T-cell (primary cell): ENCODE data around the gene FAM72D. TPM values are rescaled to one million over a fixed set of nuclear protein-coding genes. Genes with fewer than 3 reads are reported as not detected.
"Not testable (repeated sequence)": the region's sequence is repeated elsewhere in the genome, so short reads cannot be mapped to it uniquely, and the experiment has no call there.

ENCODE experiments used
- ATAC-seq, 4 experiments: fragments of 200-7000 bp in 3 of 4; fragments of 150-1000 bp in 1 of 4; cut with Tn5 transposase; replicated peaks in 1 of 4; 1 replicate in 3 of 4; 2 replicates in 1 of 4; pipeline ENCODE4 v1.10.0; 2021; ENCODE audit warnings: moderate library complexity in 3 of 4, mild to moderate bottlenecking in 2 of 4, moderate number of reproducible peaks in 1 of 4
- CTCF ChIA-PET, 2 donors: fragments of 300-600 bp; sonication (Branson Sonifier 250); formaldehyde crosslinking; loops; one replicate each; lab custom pipeline; 2022; ENCODE audit warnings: antibody characterized with exemption in 2 of 2; lab: Charles Lee
- POLR2A ChIA-PET, 2 donors: fragments of 300-600 bp; sonication (Branson Sonifier 250); formaldehyde crosslinking; loops; one replicate each; lab custom pipeline; 2022; ENCODE audit warnings: antibody characterized with exemption in 2 of 2; lab: Charles Lee
- DNase-seq, 35 experiments: peaks; one replicate each; pipeline versions ENCODE4 v3.0.0 to v3.0.0-alpha.2; 2013 to 2023
- H3K27ac ChIP-seq: one replicate; pipeline ENCODE4 v1.5.1; 2013; ENCODE audit warnings: low read length
- H3K27me3 ChIP-seq, 2 experiments: replicated peaks in 1 of 2; 1 replicate in 1 of 2; 2 replicates in 1 of 2; pipeline versions ENCODE4 v1.6.1 to v1.7.0; 2013; ENCODE audit warnings: low read length in 1 of 2, mixed read lengths in 1 of 2; ENCODE audit not compliant: control insufficient read depth in 2 of 2, insufficient read depth in 2 of 2; ENCODE audit errors: extremely low read depth in 1 of 2
- H3K36me3 ChIP-seq, 2 donors: 1 replicate in 1 of 2; 2 replicates in 1 of 2; pipeline versions ENCODE4 v1.6.1 to v1.7.0; 2013; ENCODE audit warnings: low read length in 1 of 2; ENCODE audit not compliant: control insufficient read depth in 2 of 2, insufficient read depth in 1 of 2; ENCODE audit errors: extremely low read depth in 1 of 2
- H3K4me1 ChIP-seq, 2 experiments: 1 replicate in 1 of 2; 2 replicates in 1 of 2; pipeline versions ENCODE4 v1.6.1 to v1.7.0; 2013; ENCODE audit warnings: low read length in 2 of 2, mixed read lengths in 1 of 2; ENCODE audit not compliant: insufficient read depth in 2 of 2, control insufficient read depth in 1 of 2; ENCODE audit errors: extremely low read depth in 1 of 2
- H3K4me3 ChIP-seq, 2 donors: 1 replicate in 1 of 2; 2 replicates in 1 of 2; pipeline versions ENCODE4 v1.5.1 to v1.7.0; 2013; ENCODE audit warnings: mild to moderate bottlenecking in 2 of 2, low read length in 1 of 2, moderate library complexity in 1 of 2; ENCODE audit not compliant: control insufficient read depth in 1 of 2; ENCODE audit errors: extremely low read depth in 1 of 2
- H3K9me3 ChIP-seq: 2 replicates; pipeline ENCODE4 v1.7.0; 2013
- H3K27ac Mint-ChIP-seq, 2 donors: one replicate each; pipeline ENCODE4 v1.8.0; 2020 to 2021; ENCODE audit warnings: mild to moderate bottlenecking in 2 of 2, mixed read lengths in 2 of 2
- H3K27me3 Mint-ChIP-seq, 2 donors: one replicate each; pipeline ENCODE4 v1.8.0; 2021 to 2022; ENCODE audit warnings: mixed read lengths in 2 of 2
- H3K36me3 Mint-ChIP-seq: one replicate; pipeline ENCODE4 v1.8.0; 2021; ENCODE audit warnings: mixed read lengths
- H3K4me1 Mint-ChIP-seq, 3 donors: one replicate each; pipeline ENCODE4 v1.8.0; 2020 to 2022; ENCODE audit warnings: mixed read lengths in 3 of 3, mild to moderate bottlenecking in 1 of 3
- H3K4me3 Mint-ChIP-seq, 3 donors: one replicate each; pipeline ENCODE4 v1.8.0; 2020 to 2022; ENCODE audit warnings: mild to moderate bottlenecking in 3 of 3, mixed read lengths in 3 of 3, moderate library complexity in 3 of 3
- H3K9me3 Mint-ChIP-seq, 3 donors: one replicate each; pipeline ENCODE4 v1.8.0; 2020 to 2022; ENCODE audit warnings: mixed read lengths in 3 of 3
- WGBS: methylation state at CpG from one replicate; pipeline ENCODE4 v1.1.5; 2013; ENCODE audit warnings: missing lambda C conversion rate; ENCODE audit not compliant: insufficient coverage; 5-methylcytosine and 5-hydroxymethylcytosine counted together
- total RNA-seq, 35 experiments: library from RNA in 6 of 35; stranded (reverse) in 6 of 35; fragments of 120-200 nt in 1 of 35; gene quantifications; one replicate each; pipeline versions ENCODE4 v1.2.1 to v1.2.4 and lab custom pipeline; 2013 to 2026

FAM72D gene
- total RNA-seq, 5 donors from 2014 or later (not counting 1 experiment from before 2014, with no cell fraction given), result 0.09 TPM; not detected in 4

- H3K4me1 Mint-ChIP-seq, H3K36me3 ChIP-seq, H3K27ac ChIP-seq, DNase-seq, H3K27me3 ChIP-seq, POLR2A ChIA-PET, H3K27ac Mint-ChIP-seq, H3K9me3 Mint-ChIP-seq, ATAC-seq, H3K27me3 Mint-ChIP-seq, H3K4me3 Mint-ChIP-seq, H3K9me3 ChIP-seq, H3K4me3 ChIP-seq, H3K4me1 ChIP-seq, H3K36me3 Mint-ChIP-seq, CTCF ChIA-PET: not testable (repeated sequence)
- no CpG with 5 or more reads among the region's 3 CpGs for WGBS
These were observed 37.6 kb upstream of the FAM72D start for GRCh38 chr1:145058184-145058583.

GRCh38 chr1:145063285-145063684 lies 32.5 kb upstream of the FAM72D start:
- H3K9me3 Mint-ChIP-seq, DNase-seq, ATAC-seq, H3K9me3 ChIP-seq, CTCF ChIA-PET, H3K36me3 Mint-ChIP-seq, H3K27ac ChIP-seq, H3K27me3 Mint-ChIP-seq, H3K36me3 ChIP-seq, H3K4me3 ChIP-seq, H3K27ac Mint-ChIP-seq, H3K27me3 ChIP-seq, H3K4me1 ChIP-seq, H3K4me1 Mint-ChIP-seq, H3K4me3 Mint-ChIP-seq, POLR2A ChIA-PET: not testable (repeated sequence)
- WGBS, result no CpG with 5 or more reads among the region's 2 CpGs

- POLR2A ChIA-PET, result not testable (repeated sequence)
- no CpG with 5 or more reads among the region's 2 CpGs for WGBS
These were observed 31.7 kb upstream of the FAM72D start for GRCh38 chr1:145063941-145064648.

GRCh38 chr1:145065194-145065826 lies 30.5 kb upstream of the FAM72D start:
- H3K27ac Mint-ChIP-seq, DNase-seq, H3K9me3 ChIP-seq, H3K4me3 ChIP-seq, POLR2A ChIA-PET, H3K27me3 Mint-ChIP-seq, H3K27me3 ChIP-seq, H3K36me3 ChIP-seq, H3K4me3 Mint-ChIP-seq, CTCF ChIA-PET, H3K4me1 Mint-ChIP-seq, H3K36me3 Mint-ChIP-seq, H3K9me3 Mint-ChIP-seq, H3K4me1 ChIP-seq, H3K27ac ChIP-seq: not testable (repeated sequence)
- peak in 1 of 4 experiments; percentile 52 for ATAC-seq
- WGBS, result no CpG with 5 or more reads among the region's 5 CpGs

More at GRCh38 chr1:145063941-145064648, 31.7 kb upstream of the FAM72D start:
- H3K36me3 Mint-ChIP-seq, H3K9me3 Mint-ChIP-seq, DNase-seq, H3K4me1 Mint-ChIP-seq, H3K36me3 ChIP-seq, H3K27ac ChIP-seq, CTCF ChIA-PET, H3K27me3 Mint-ChIP-seq, H3K4me1 ChIP-seq, ATAC-seq, H3K4me3 ChIP-seq, H3K9me3 ChIP-seq, H3K4me3 Mint-ChIP-seq, H3K27me3 ChIP-seq, H3K27ac Mint-ChIP-seq: not testable (repeated sequence)

- H3K36me3 Mint-ChIP-seq, H3K9me3 Mint-ChIP-seq, H3K4me3 Mint-ChIP-seq, H3K36me3 ChIP-seq, H3K4me1 ChIP-seq, H3K27me3 Mint-ChIP-seq, H3K27ac Mint-ChIP-seq, POLR2A ChIA-PET, H3K4me1 Mint-ChIP-seq, DNase-seq, H3K27ac ChIP-seq, H3K4me3 ChIP-seq, H3K9me3 ChIP-seq, CTCF ChIA-PET, H3K27me3 ChIP-seq, ATAC-seq: not testable (repeated sequence)
- WGBS, result no CpG with 5 or more reads among the region's 10 CpGs
These were observed 29.3 kb upstream of the FAM72D start for GRCh38 chr1:145066486-145066885.

- CTCF ChIA-PET, result not testable (repeated sequence)
These were observed 24.2 kb upstream of the FAM72D start for GRCh38 chr1:145071569-145071968.

More at GRCh38 chr1:145071569-145071968, 24.2 kb upstream of the FAM72D start:
- DNase-seq, H3K27me3 ChIP-seq, ATAC-seq, H3K36me3 Mint-ChIP-seq, H3K27me3 Mint-ChIP-seq, H3K27ac Mint-ChIP-seq, H3K9me3 ChIP-seq, H3K4me3 Mint-ChIP-seq, H3K4me3 ChIP-seq, H3K36me3 ChIP-seq, H3K27ac ChIP-seq, POLR2A ChIA-PET, H3K4me1 ChIP-seq, H3K4me1 Mint-ChIP-seq, H3K9me3 Mint-ChIP-seq: not testable (repeated sequence)
- no CpG with 5 or more reads among the region's 6 CpGs for WGBS
